H1 (cell line): ENCODE data around the gene GAREM2. TPM values are rescaled to one million over a fixed set of nuclear protein-coding genes. Genes with fewer than 3 reads are reported as not detected.

ENCODE experiments used
- CTCF ChIA-PET: fragments of 300-600 bp; sonication (Branson Sonifier 250); formaldehyde crosslinking; loops from one replicate; lab custom pipeline; 2021; ENCODE audit not compliant: partially characterized antibody; lab: Charles Lee
- POLR2A ChIA-PET: fragments of 300-600 bp; sonication (Branson Sonifier 250); formaldehyde crosslinking; loops from one replicate; lab custom pipeline; 2021; ENCODE audit warnings: inconsistent platforms; ENCODE audit not compliant: partially characterized antibody; lab: Charles Lee
- DNase-seq, 2 experiments: peaks; one replicate each; pipeline versions ENCODE4 v3.0.0 to v3.0.0-alpha.2; 2010 to 2022; ENCODE audit warnings: low spot score in 2 of 2, low read depth in 1 of 2, mixed read lengths in 1 of 2
- FAIRE-seq: peaks from 2 replicates; lab custom pipeline; 2011; peaks lifted over from hg19 to GRCh38; lab: Jason Lieb, UNC
- H2AFZ ChIP-seq: 2 replicates; pipeline ENCODE4 v1.8.1; 2012; ENCODE audit warnings: low read length, inconsistent platforms
- H2AK5ac ChIP-seq: 2 replicates; pipeline ENCODE4 v1.6.1; 2013; ENCODE audit warnings: low read depth, low read length
- H2BK120ac ChIP-seq: replicated peaks from 2 replicates; pipeline ENCODE3; 2013; ENCODE audit warnings: low read depth, low read length, inconsistent platforms
- H2BK12ac ChIP-seq: 2 replicates; pipeline ENCODE4 v1.6.1; 2013; ENCODE audit warnings: low read depth, low read length
- H2BK15ac ChIP-seq: 2 replicates; pipeline ENCODE4 v1.6.1; 2013; ENCODE audit warnings: low read length
- H2BK20ac ChIP-seq: 2 replicates; pipeline ENCODE4 v1.6.1; 2013; ENCODE audit warnings: low read length
- H2BK5ac ChIP-seq: 2 replicates; pipeline ENCODE4 v1.6.1; 2013; ENCODE audit warnings: low read depth, low read length
- H3K14ac ChIP-seq: 2 replicates; pipeline ENCODE4 v1.6.1; 2013; ENCODE audit warnings: inconsistent platforms; ENCODE audit not compliant: insufficient read length
- H3K18ac ChIP-seq: 2 replicates; pipeline ENCODE4 v1.6.1; 2013; ENCODE audit warnings: low read length; ENCODE audit errors: extremely low read depth
- H3K23ac ChIP-seq: 2 replicates; pipeline ENCODE4 v1.6.1; 2013; ENCODE audit warnings: inconsistent platforms; ENCODE audit not compliant: insufficient read length
- H3K23me2 ChIP-seq: 2 replicates; pipeline ENCODE4 v1.6.1; 2013; ENCODE audit warnings: low read depth, low read length
- H3K27ac ChIP-seq: 2 replicates; pipeline ENCODE4 v1.6.1; 2011; ENCODE audit warnings: low read depth, low read length, inconsistent platforms
- H3K27me3 ChIP-seq, 4 experiments: replicated peaks in 1 of 4; 1 replicate in 1 of 4; 2 replicates in 3 of 4; pipeline versions ENCODE4 v1.6.1 to v1.8.1; 2011 to 2013; ENCODE audit warnings: low read length in 3 of 4, mild to moderate bottlenecking in 3 of 4, inconsistent platforms in 2 of 4, mixed read lengths in 2 of 4, moderate library complexity in 1 of 4; ENCODE audit not compliant: control insufficient read depth in 3 of 4, insufficient read depth in 3 of 4; ENCODE audit errors: extremely low read depth in 1 of 4
- H3K36me3 ChIP-seq, 4 experiments: 2 replicates each; pipeline versions ENCODE4 v1.6.1 to v1.8.1; 2011 to 2013; ENCODE audit warnings: mild to moderate bottlenecking in 4 of 4, low read length in 3 of 4, moderate library complexity in 2 of 4, control low read depth in 1 of 4, inconsistent platforms in 1 of 4; ENCODE audit not compliant: insufficient read depth in 4 of 4, control insufficient read depth in 2 of 4
- H3K4ac ChIP-seq: replicated peaks from 2 replicates; pipeline ENCODE3; 2013; ENCODE audit warnings: low read length, low read depth, mixed read lengths, inconsistent platforms; ENCODE audit not compliant: insufficient read length
- H3K4me1 ChIP-seq, 4 experiments: replicated peaks in 1 of 4; 1 replicate in 1 of 4; 2 replicates in 3 of 4; pipeline versions ENCODE4 v1.6.1 to v1.8.1; 2011 to 2013; ENCODE audit warnings: low read length in 3 of 4, inconsistent platforms in 2 of 4, mixed read lengths in 1 of 4; ENCODE audit not compliant: insufficient read depth in 4 of 4, control insufficient read depth in 3 of 4
- H3K4me2 ChIP-seq, 2 experiments: 2 replicates each; pipeline versions ENCODE4 v1.6.1 to v1.8.1; 2011 to 2013; ENCODE audit warnings: low read depth in 2 of 2, low read length in 2 of 2, control low read depth in 1 of 2, inconsistent platforms in 1 of 2, mild to moderate bottlenecking in 1 of 2; ENCODE audit not compliant: insufficient read depth in 1 of 2
- H3K4me3 ChIP-seq, 4 experiments: fragments of 200-600, 300-600 bp in 1 of 4; sonication (generic), shearing (Covaris generic), sonication (Bioruptor Twin) in 1 of 4; 2 replicates each; pipeline versions ENCODE4 v1.5.1 to v1.8.1; 2011 to 2016; ENCODE audit warnings: low read length in 4 of 4, low read depth in 3 of 4, control low read depth in 2 of 4, inconsistent platforms in 2 of 4, mild to moderate bottlenecking in 2 of 4, mixed read lengths in 1 of 4, moderate library complexity in 1 of 4; ENCODE audit not compliant: insufficient read depth in 2 of 4; ENCODE audit errors: extremely low read depth in 1 of 4
- H3K56ac ChIP-seq: replicated peaks from 2 replicates; pipeline ENCODE3; 2013; ENCODE audit warnings: low read depth, mild to moderate bottlenecking, mixed read lengths, low read length, inconsistent platforms; ENCODE audit not compliant: insufficient read length
- H3K79me1 ChIP-seq: 2 replicates; pipeline ENCODE4 v1.6.1; 2013; ENCODE audit warnings: low read depth, low read length, control low read depth
- H3K79me2 ChIP-seq, 2 experiments: 2 replicates each; pipeline versions ENCODE4 v1.6.1 to v1.8.1; 2012 to 2013; ENCODE audit warnings: low read length in 2 of 2, mild to moderate bottlenecking in 2 of 2, inconsistent platforms in 1 of 2; ENCODE audit not compliant: insufficient read depth in 2 of 2, control insufficient read depth in 1 of 2
- H3K9ac ChIP-seq, 4 experiments: replicated peaks in 1 of 4; 1 replicate in 1 of 4; 2 replicates in 3 of 4; pipeline versions ENCODE4 v1.6.1 to v1.8.1; 2011 to 2013; ENCODE audit warnings: low read depth in 3 of 4, low read length in 3 of 4, control low read depth in 2 of 4, mild to moderate bottlenecking in 2 of 4, moderate library complexity in 2 of 4, inconsistent platforms in 1 of 4; ENCODE audit errors: extremely low read depth in 1 of 4
- H3K9me3 ChIP-seq, 2 experiments: 2 replicates each; pipeline versions ENCODE4 v1.6.1 to v1.8.1; 2012 to 2013; ENCODE audit warnings: mild to moderate bottlenecking in 2 of 2, moderate library complexity in 2 of 2, control low read depth in 1 of 2, inconsistent platforms in 1 of 2, low read depth in 1 of 2, low read length in 1 of 2, mixed read lengths in 1 of 2; ENCODE audit not compliant: insufficient read depth in 2 of 2
- H4K20me1 ChIP-seq, 2 experiments: replicated peaks in 1 of 2; 2 replicates each; pipeline versions ENCODE3 to v1.8.1; 2011 to 2013; ENCODE audit warnings: inconsistent platforms in 2 of 2, low read length in 2 of 2, mild to moderate bottlenecking in 1 of 2; ENCODE audit not compliant: insufficient read depth in 2 of 2, control insufficient read depth in 1 of 2
- H4K5ac ChIP-seq: 2 replicates; pipeline ENCODE4 v1.6.1; 2013; ENCODE audit warnings: low read length, low read depth, mixed read lengths, inconsistent platforms; ENCODE audit not compliant: insufficient read length
- H4K8ac ChIP-seq: 2 replicates; pipeline ENCODE4 v1.8.0; 2013; ENCODE audit warnings: mild to moderate bottlenecking, moderate library complexity, low read length, inconsistent platforms; ENCODE audit not compliant: insufficient read depth; ENCODE audit errors: extremely low read depth
- H4K91ac ChIP-seq: replicated peaks from 2 replicates; pipeline ENCODE3; 2013; ENCODE audit warnings: low read length, mixed read lengths, inconsistent platforms; ENCODE audit not compliant: insufficient read length
- CHD1 ChIP-seq: IDR thresholded peaks from 2 replicates; pipeline ENCODE4 v1.6.1; 2012; ENCODE audit warnings: low read depth, low read length, improper control_type of control experiment
- SP1 ChIP-seq: IDR thresholded peaks from 2 replicates; pipeline ENCODE4 v1.6.1; 2011; ENCODE audit warnings: low read depth, low read length
- WGBS, 2 experiments: shearing (Covaris generic) in 1 of 2; methylation state at CpG; one replicate each; pipeline versions ENCODE4 v1.1.6 to v1.1.7; 2013 to 2015; ENCODE audit warnings: low lambda C conversion rate in 2 of 2, mixed read lengths in 2 of 2, inconsistent platforms in 1 of 2, low coverage in 1 of 2, missing lambda C conversion rate in 1 of 2; ENCODE audit not compliant: insufficient replicate concordance in 2 of 2, insufficient coverage in 1 of 2, insufficient read length in 1 of 2; ENCODE audit errors: extremely low coverage in 1 of 2, missing lambda C conversion rate in 1 of 2; 5-methylcytosine and 5-hydroxymethylcytosine counted together
- polyA plus RNA-seq, 7 experiments: library from polyadenylated mRNA; depleted of rRNA in 3 of 7; stranded (reverse) in 5 of 7; unstranded in 2 of 7; fragments of >200 nt in 5 of 7; fragments of 200-250 nt in 2 of 7; gene quantifications; 1 replicate in 5 of 7; 2 replicates in 1 of 7; 4 replicates in 1 of 7; pipeline versions ENCODE4 v1.2.1 to v1.2.3, GENCODE V29; 2011 to 2013; ENCODE audit warnings: missing spikeins in 2 of 7, mixed read lengths in 2 of 7
- total RNA-seq: library from RNA; stranded (reverse); fragmentation: NEBNext Ultra II Directional; extraction: Animal tissue kit (Norgen Biotek cat#: 25700); gene quantifications from 2 replicates; pipeline ENCODE4 v1.2.1, GENCODE V29; 2021

GAREM2 gene
- total and polyA plus RNA-seq, 2 of the 8 experiments (the other 6 are each of a cell fraction or from before 2014, with no cell fraction given), result 19.9 TPM

DNA sequence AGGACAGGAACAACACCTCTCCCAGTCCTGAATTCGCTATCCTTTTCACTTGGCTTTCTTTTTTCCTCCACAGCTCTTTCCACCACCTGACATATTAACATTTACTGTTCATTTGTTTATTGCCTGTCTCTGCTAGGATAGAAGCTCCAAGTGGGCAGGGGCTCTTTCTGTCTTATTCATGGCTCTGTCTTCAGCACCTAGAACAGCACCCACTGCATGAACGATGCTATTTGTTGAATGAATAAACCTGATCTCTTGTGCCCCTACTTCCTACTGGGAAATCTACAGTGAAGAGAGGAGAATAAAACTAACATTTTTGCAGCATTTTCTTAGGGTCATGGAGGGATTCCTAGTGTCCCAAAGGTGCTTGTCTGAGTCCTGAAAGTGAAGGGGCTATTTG, 24.4 kb upstream of the GAREM2 start:
- no peak overlapping the region for H2BK15ac ChIP-seq
- H3K9me3 ChIP-seq, result no peaks in the 10 kb centered on the region
- no peak overlapping the region for H2BK5ac ChIP-seq
- DNase-seq, result no peak
- TF ChIP-seq CHD1 (no peak), SP1 (no peak)
- H2BK20ac ChIP-seq, result no peak overlapping the region
- no peaks in the 10 kb centered on the region; a peak in 1 of 7 replicates for H3K27me3 ChIP-seq
- H3K56ac ChIP-seq, result no peak overlapping the region
- no peaks in the 10 kb centered on the region for H3K36me3 ChIP-seq
- H2BK12ac ChIP-seq, result no peak overlapping the region
- H2AK5ac ChIP-seq, result no peak overlapping the region
- H3K18ac ChIP-seq, result no peak overlapping the region
- no peak overlapping the region for H3K4me3 ChIP-seq
- H3K4me1 ChIP-seq, result no peaks in the 10 kb centered on the region
- ChIA-PET POLR2A (no interaction called here), CTCF (interaction anchor here (0.6 to 11.3 kb wide), 11 partner anchors 26 to 579 kb away, joined by 3 to 92 read pairs (median 4); no protein-coding TSS in a partner anchor)
- H3K79me2 ChIP-seq, result no peaks in the 10 kb centered on the region
- no peaks in the 10 kb centered on the region for H3K23me2 ChIP-seq
- H4K5ac ChIP-seq, result no peak overlapping the region
- H3K14ac ChIP-seq, result no peak overlapping the region
- no peak overlapping the region for H4K91ac ChIP-seq
- H2BK120ac ChIP-seq, result no peak overlapping the region
- no peak overlapping the region for H4K8ac ChIP-seq
- H2AFZ ChIP-seq, result no peak overlapping the region
- H3K9ac ChIP-seq, result no peak overlapping the region
- 76% methylated on average over 2 of the region's 2 CpGs; no CpG with 5 or more reads in 1 of the 2 experiments for WGBS, 2 experiments
- no peaks in the 10 kb centered on the region for H3K79me1 ChIP-seq
- FAIRE-seq, result no peak
- H3K4ac ChIP-seq, result no peak overlapping the region
- no peaks in the 10 kb centered on the region for H4K20me1 ChIP-seq
- no peak overlapping the region for H3K27ac ChIP-seq
- no peak overlapping the region for H3K23ac ChIP-seq
- no peak overlapping the region for H3K4me2 ChIP-seq
